HG02642 (cell line): ENCODE data around the gene RNF181.
A peak's percentile ranks its signal among the peaks of the same experiment; 100 is the strongest.
"Not testable (repeated sequence)": the region's sequence is repeated elsewhere in the genome, so short reads cannot be mapped to it uniquely, and the experiment has no call there.

Experiments used
- ATAC-seq: cut with Tn5 transposase; IDR thresholded peaks from one replicate; pipeline ENCODE4 v1.9.1; 2021; ENCODE audit warnings: mild to moderate bottlenecking; ENCODE audit not compliant: unreplicated experiment, poor library complexity

Gene RNF181

DNA sequence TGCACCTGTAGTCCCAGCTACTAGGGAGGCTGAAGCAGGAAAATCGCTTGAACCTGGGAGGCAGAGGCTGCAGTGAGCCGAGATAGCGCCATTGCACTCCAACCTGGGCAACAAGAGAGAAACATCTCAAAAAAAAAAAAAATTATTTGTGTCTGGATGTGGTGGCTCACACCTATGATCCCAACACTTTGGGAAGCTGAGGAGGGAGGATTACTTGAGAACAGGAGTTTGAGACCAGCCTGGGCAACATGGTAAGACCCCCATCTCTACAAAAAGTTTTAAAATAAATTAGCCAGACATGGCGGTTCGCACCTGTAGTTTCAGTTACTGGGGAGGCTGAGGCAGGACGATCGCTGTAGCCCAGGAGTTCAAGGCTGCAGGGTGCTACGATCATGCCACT, 19.8 kb upstream of the RNF181 start:
- ATAC-seq, result no peak

DNA sequence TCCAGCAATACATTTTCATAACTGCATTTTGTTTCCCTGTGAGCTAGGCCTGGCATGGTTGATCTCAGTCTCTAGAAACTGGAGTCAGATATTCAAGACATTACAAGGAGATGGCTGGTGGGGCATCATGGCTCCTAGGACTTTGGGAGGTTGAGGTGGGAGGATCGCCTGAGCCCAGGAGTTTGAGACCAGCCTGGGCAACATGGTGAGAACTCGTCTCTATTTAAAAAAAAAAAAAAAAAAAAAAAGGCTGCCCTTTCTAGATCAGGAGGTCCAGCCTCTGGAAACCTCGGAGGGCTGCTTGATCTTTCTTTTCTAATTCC, 18.5 kb upstream of the RNF181 start:
- ATAC-seq, result no peak

DNA sequence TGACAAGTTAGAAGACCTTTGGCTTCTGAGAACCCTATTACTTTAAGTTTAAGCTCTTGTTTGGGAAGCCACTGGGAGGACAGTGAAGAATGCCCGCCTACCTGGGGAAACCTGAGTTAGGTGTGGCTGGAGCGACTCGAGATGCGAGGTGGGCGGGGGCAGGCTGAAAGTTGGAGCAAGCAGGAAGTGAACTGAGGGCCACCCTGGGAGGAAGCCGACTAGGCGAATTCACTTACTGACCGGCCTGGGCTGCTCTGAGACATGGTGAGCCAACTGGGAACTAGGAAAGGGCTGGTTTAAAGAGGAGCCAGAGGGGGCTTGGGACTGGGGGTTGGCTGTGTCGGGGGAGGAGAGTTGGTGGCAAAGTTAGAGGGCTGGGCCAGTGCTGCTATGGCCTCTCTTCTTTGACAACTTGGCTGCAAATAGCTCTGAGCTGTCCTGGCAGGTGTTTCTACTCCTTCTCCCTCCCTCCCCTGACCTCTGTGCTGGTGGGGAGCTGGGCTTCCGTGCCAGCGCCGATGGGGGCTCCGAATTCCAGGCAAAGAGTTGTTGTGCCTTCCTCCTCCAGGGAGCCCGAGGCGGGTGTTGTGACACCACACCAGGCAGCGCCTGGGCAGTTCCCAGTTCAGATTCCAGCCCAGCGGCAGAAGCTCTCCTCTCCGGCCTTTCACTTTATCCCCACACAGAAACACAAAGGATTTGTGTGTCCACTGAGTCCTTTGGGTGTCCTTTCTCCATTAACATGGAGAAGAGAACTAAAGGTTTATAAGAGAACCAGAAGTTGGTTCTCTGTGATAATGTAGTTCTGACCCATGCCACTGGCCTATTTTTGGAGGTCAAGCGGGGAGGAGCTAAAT, 17.9 kb upstream of the RNF181 start, which contains the start of gene VAMP8:
VAMP8 (plus strand) TSS at position 201 of the 857 bp plus-strand sequence; CDS start at position 262, 61 bp downstream.
- ATAC-seq, result peak; percentile 66

DNA sequence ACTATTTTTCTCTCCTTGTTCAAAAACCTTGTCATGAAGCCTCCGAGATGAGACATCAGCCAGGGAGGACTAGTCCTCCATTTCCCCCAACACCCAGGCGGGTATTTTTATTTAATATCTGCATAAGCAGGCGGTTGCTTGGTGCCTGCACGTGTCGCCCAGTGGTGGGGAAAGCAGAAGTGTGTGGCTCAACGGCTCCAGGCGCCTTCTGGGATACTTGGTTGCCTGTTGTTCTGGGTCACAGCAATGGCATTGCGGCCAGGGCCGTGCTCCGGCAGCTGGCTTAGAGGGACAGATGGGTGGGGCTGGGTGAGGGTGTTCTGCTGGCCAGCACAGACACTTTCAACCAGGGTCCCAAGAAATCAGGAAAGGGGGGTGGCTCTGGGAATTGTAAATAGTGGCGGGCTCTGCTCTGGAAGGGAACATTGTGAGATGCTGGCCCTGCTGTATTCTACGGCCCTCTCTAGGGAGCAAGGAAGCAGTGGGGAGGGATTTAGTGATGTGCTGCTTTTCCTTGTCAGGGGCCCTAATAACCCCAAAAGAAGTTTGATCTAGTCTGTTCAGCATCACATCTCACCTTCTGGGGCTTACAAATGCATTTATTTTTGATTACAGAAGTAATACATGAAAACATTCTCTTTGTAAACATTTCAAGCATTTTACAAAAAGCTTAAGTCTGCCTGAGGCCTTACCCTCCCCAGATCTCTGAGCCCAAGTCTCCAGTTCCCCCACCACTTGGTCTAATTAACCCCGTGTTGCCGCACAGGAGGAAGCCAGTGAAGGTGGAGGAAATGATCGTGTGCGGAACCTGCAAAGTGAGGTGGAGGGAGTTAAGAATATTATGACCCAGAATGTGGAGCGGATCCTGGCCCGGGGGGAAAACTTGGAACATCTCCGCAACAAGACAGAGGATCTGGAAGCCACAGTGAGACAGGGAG, 17.0 kb upstream of the RNF181 start:
- peak; percentile 49 for ATAC-seq

DNA sequence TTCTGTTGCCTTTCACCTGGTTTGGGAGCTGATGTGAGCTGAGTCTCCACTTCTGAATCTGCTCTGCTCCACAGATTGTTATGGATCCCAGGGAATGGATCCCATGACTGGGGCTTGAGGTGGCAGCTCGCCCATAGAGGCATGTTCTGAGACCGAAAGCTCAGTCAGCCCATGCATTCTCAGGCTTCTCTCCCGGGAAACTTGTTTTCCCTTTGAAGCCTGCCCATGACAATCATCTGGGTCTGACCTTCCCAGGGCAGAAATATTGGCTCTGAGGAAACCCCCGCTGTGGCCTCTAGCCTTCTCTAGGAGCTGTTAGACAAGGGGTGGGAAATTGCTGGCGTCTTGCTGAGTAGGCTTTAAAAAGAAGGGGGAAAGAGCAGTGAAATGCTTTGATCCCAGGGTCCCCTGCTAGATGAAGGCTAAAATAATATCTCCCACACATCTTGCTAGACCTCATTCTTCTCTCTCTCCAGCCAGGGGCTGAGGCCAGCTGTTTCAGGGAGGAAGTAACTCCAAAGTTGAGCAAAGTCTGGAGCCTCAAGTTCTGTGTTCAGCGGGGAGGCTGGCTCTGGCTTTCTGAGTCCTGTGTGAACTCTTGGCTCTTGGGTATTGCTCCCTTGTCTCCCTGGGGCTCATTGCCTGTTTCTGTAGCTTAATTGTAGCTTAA, 16.1 kb upstream of the RNF181 start:
- ATAC-seq, result no peak

DNA sequence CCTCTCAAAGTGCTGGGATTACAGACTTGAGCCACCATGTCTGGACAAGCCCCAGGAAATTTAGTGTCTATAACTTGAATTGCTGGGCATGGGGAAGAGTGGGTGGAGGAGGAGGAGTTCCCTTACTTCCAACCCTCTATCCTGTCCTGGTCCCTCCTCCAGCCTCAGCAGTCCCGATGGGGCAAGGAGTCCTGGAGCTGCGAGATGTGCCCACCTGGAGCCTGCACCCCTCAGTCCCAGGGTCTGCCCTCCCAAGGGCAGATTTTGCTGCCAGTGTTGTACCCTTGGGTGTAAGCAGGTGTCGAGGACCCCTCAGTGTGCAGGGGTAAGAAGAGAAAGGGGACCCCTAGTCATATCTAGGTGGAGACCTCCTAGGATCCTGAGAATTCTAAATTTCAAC, 15.3 kb upstream of the RNF181 start:
- ATAC-seq, result no peak

DNA sequence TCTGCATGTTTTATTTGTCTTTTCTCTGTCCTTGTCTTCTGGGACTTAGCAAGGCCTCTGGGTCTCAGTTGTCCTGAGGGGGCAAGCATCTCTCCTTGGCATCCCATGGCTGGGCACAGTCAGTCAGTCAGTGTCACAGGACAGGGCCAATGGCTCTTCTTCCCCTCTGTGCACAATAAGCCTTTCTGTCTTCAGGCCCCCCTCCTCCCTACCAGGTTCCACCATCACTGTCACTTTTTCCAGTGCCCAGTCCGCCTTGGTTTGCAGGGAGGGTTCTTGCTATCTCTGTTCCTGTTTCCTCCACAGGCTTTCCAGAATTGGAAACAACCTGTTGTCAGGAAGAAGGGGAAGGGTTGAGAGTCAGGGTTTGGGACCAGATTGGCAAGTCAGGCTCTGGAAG, 13.1 kb upstream of the RNF181 start:
- no peak for ATAC-seq

DNA sequence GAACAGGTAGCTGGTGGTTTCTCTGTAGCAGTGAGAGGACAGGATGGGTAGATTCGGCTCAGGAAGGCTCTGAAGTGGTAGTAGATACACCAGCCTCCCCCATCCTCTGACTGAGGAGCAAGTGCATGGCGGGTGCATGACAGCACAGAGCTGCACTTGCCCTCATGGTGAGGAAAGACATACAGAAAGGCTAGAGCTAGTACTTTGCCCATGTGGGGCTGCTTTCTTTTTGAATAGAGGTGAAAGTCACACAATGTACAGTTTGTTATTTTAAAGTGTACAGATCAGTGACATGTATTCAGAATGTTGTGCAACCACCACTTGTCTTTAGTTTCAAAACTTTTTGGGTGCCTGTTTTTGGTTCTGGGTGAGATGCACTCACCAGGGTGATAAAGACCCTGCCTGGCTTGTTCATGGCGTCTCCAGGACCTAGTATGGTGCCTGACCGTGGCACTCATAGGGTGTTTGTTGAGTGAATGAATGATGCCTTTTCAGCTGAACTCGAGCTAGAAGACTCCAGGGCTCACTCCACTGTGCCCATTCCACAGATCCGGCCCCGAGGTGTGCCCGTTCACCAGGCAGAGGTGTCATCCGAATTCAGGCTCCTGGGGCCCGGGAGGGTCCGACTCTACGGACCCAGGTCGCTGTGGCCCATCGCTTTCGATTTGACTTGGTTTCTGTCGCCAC, 11.7 kb upstream of the RNF181 start:
- no peak for ATAC-seq

DNA sequence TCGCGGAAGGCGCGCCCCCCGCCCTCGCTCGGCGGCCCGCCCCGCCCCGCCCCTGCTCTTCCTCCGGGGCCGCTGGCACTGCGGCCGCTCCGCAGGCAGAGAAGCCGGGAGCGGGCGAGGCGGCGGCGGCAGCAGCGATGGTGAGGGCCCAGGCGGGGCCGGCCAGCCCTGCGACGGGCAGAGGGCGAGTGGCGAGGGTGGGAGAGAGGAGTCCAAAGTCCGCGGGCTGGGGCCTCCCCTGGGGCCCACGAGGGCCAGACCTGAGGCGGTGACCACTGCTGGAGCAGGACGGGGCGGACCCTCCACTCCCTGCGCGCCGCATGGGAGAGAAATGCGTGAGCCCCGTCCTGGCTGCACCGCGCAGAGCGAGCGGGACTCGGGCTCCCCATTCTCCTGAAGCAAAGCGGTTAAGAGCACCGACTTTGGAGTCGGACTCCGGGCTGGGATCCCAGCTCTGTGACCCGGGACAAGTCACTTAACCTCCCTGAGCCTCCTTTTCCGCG, 11.1 kb upstream of the RNF181 start, which contains the start of gene VAMP5:
VAMP5 (plus strand) TSS at position 78 of the 503 bp plus-strand sequence; CDS start at position 138, 60 bp downstream.
- ATAC-seq, result peak; percentile 57

DNA sequence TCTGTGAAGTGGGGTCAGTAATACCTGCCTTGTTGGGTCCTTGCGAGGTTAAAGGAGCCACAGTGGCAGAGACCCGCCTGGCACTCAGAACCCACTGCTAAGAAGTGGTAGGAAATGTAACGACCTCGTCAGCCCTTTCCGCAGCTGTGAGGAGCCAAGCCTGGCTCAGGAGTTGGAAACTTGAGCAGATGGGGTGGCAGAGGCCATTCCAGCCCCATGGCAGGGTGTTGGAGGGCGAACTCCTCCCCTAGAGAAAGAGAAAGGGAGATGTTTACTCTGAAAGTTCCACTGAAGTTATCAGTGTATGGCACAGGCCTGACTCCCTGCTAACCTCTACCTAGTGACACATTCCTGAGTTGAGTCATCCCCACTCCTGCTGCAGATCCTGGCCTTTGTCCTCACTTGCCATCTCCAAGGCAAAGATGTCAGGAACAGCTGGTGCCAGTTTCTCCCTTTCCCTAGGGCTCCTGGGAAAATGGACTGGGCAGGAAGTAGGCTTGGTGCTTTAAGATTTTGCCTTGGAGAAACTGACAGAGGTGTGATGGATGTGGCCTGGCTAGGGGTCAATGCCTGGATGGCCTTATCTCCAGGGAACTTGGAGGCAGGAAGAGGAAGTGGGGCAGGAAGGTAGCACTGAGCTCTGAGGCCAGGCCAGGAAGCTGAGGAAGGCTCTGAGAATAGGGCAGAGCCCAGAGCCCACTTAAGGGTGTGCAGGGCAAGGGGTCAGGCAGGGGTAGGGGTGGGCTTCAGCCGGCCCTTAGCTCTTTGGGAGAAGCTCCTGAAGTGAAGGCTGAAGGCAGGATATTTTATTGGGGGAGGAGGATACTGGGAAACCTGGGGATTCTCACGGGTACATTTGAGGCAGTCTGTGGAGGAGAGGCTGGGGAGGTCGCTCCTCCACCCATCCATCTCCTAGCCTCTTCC, 10.4 kb upstream of the RNF181 start:
- ATAC-seq, result peak; percentile 43

DNA sequence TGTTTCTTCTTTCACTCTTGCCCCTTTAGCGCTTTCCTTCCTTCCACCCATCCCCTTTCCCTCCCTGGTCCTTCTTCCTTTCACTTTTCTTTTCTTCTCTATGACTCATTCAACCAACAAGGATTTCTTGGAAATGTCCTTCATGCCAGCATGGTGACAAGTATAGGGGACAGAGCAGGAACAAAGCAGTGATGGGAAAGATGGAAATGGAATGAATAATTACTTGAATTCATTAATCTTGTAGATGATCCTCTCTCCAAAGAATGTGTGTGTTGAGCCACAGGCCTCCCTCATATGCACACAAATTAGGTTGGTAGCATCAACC, 9.8 kb upstream of the RNF181 start:
- ATAC-seq, result no peak

DNA sequence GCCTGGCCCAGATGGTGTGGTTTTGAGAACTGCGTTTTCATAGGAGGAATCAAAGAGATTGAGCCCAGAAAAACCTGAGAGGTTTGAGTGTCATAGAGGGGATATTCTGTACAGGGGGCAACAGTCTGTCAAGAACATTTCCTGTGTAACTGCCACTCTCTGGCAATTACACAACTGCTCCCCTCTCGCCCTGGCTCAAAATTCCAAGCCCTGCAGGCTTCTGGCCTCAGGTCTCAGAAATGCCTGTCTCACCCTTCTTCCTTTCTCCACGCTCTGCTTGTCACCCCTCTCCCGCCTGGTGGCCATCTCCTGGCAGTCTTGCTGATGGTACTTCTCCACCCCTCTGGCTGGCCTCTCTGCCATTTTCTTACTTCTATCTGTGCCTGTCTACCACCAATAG, 7.3 kb upstream of the RNF181 start:
- no peak for ATAC-seq

DNA sequence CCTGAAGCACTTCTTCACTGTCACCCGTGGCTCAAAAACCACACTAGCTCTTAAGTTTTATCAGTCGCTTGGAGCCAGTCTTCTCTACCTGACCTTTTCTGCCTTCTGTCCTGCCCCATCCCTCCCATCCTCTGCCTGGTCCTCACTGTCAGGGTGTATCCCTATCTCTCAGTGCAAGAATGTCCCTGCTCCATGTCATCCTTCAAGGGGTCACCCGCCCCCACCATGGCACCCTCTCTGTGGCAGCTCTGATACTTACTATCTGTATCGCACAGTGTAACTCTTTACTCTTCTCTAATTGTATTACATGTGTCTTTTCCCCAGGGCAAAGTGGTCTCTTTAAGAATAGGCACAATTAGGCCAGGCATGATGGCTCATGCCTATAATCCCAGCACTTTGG, 6.9 kb upstream of the RNF181 start:
- no peak for ATAC-seq

DNA sequence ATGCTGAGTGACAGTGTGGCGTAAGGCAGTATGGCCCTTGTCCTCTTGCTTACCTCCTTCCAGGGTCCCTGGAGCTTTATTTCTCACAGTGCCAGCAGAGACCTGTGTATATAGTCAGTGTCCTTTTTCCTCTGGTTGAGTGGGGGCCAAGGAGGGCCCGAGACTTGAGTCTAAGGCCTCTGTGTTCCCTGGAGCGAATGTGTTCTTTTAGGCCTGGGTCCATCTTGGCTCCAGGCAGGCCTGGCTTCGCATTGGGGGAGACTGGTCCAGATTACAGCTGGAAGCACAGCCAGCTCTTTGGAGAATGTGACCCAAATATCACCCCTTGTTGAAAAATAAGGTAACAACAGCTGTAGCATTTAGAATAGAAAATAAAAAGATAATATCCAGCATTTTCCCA, 6.4 kb upstream of the RNF181 start:
- no peak for ATAC-seq

DNA sequence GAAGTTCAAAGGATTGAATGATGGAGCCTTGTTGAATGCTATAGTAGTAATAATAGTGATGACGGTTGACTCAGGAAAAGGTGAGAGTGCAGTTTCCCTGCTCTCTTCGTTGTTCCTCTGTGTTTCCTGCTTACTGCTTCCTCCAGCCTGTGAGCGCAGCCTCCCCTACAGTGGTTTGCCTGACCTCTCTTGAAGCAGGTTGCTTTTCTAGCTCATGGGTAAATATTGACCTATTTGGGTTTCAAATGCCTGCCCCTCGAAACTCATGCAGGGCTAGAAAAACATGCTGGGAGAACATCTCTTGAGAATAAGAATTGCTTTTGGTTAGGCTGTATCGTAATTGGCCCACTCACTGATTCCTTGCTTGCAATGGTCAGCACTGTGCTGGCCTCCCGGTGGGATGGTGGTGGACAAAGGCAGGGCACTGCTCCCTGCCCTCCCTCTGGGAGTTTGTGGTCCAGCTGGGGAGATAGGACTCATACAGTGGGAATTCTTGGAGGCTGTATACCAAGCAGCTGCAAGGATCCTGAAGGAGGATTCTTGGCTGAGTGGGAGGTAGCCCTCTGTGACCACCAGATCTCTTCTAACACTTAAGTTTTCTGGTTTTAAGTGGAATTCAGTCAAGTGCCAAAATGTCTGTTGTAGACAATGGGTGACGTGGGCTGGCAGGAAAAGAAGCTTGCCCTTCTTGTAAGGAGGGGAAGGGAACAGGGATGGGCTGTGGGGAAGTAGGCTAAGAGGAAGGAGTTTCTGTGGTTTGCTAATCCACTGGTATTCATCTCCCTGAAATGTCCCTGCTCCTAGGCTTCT, 5.4 kb upstream of the RNF181 start:
- ATAC-seq, result no peak

DNA sequence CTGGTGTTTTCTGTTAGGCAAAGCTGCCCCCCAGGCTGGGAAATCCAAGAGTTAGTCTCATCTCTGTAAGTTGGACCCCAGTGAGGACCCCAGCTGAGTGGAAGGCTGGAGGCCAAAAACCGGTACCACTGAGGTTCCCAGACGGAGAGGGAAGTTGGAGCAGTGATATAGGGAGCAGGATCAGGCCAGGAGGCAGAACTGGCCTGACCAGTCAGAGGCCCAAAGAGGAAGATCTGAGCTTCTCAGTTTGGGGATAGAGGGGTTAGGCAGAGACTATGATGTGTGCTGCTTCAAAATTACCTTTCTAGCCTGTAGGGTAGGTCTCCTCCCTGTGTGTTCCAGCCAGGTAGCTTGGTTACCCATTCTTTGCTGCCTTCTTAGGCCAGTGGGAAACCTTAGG, 4.6 kb upstream of the RNF181 start:
- ATAC-seq, result no peak

DNA sequence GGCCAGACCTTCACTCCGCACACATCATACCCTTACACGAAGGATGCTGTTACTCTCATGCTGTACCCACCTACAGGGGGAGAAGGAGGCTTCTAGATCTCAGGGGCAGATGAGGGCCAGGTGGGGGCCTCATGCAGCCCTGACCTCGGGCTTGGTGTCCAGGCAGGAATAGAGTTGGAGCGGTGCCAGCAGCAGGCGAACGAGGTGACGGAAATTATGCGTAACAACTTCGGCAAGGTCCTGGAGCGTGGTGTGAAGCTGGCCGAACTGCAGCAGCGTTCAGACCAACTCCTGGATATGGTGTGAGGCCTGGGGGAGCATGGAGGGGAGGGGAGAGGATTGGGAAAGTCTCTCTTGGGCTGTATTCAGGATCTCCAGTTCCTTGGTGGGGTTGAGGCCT, 4.0 kb upstream of the RNF181 start:
- no peak for ATAC-seq

DNA sequence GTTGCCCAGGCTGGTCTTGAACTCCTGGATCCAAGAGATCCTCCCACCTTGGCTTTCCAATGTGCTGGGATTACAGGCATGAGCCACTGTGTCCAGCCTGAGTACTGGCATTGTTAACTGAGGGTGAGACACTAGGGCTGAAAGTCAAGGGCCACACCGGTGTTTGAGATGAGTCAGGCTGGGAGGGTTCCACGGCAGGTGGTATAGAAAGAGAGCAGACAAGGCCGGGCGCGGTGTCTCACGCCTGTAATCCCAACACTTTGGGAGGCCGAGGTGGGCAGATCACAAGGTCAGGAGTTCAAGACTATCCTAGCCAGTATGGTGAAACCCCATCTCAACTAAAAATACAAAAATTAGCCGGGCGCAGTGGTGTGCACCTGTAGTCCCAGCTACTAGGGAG, 3.2 kb upstream of the RNF181 start:
- ATAC-seq, result not testable (repeated sequence)
